Stimulated activated CD4-positive, alpha-beta T cell treated with anti-CD3 and anti-CD28 coated beads, TNF-alpha, amount 100 ng/mL, for 4 hours (primary cell): ENCODE measurements around the gene RBMS3.
"Not testable (repeated sequence)": the region's sequence is repeated elsewhere in the genome, so short reads cannot be mapped to it uniquely, and the experiment has no call there.

ENCODE experiments used
- DNase-seq, 3 experiments: peaks; one replicate each; pipeline ENCODE4 v3.0.0-alpha.2; 2020; ENCODE audit warnings: low read depth in 3 of 3

RBMS3 gene

GRCh38 chr3:29339016-29339833 lies 58.4 kb downstream of the RBMS3 start:
- no peak for DNase-seq

DNA sequence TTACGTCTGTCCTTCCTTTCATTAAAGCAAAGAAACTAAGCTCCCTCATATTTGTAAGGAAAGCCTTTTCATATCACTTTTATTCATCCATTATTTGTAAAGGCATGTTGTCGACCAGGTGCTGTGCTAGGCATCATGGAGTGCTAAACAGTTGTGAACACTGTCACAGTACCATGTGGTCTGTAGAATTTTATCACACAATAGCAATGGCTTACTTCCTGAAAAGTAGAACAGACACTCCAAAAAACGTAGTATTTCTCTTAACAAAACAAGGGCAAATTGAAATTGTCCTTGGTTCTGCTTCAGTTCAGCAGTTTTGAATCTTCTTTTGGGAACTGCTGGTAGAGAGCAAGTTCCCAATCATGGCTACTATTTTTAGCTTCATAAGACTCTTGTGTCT lies 63.3 kb downstream of the RBMS3 start:
- no peak for DNase-seq

GRCh38 chr3:29344935-29345334 lies 64.1 kb downstream of the RBMS3 start:
- no peak for DNase-seq

DNA sequence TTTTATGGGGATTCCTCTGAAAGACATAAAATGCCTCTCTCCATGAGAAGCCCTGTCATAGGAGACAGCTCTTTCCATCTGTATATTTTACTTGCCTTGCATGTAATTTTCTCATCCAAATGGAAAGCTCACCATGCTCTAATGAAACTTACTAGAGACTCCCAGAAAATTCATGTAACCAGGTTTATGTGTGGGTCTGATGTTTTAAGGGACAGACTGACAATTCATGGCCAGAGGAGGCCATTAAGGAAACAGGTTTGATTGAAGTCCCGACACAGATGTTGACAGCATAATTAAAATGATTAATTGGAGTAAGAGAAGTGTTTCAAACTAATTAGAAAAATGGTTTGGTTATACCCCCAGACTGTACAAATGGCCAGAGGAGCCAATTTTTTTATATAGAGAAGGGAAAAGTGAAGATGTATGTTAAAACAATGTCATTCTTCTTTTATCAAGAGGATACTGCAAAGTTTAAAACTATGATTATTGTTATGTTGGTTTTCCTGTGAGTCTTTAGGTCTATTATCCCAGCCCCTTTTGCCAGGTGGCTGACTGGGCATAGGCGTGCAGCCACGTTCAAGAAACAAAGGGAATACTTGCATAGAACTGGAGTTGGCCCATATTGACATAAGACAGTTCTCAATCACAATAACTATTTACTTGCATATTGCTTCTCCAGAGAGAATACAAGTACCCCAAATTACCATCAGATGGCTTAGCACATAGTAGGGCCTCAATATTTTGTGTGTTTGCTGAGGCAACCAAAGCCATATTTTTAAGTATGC lies 64.8 kb downstream of the RBMS3 start:
- no peak for DNase-seq

DNA sequence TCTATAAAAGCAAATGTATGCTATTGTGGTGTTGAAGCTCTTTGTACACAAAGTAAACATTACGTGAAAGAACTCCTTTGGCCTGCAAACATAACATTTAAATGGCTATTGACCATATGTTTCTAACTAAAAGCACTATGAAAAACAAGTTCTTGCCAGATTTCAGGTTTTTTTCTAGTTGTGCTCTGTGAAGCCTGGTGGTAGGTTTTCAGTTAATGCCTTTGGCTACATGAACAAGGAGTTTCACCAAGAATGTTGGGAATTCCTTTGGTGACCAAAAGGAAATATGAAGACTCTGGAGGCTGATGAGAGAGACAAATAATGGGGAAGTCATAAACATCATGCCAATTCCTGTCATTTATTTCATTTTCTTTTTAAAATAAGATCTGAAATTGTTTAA lies 66.0 kb downstream of the RBMS3 start:
- DNase-seq: no peak

DNA sequence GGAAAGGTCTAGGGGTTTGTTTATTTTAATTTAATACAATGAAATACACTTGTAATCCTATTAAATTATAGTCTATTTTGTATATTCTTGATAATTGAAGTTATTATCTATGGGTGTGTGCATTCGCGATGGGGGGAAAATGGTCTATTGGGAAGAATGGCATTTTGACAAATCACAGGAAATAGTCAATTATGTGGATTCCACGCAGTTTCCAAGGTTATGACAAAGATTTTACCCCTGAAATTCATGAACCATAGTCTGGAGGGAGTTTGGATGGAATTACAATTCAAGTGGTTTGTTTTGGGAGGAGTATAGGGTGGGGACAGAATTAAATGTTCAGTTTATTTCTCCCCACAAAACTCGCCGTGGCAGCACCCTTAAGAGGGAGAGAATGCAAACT lies 66.5 kb downstream of the RBMS3 start:
- no peak for DNase-seq

GRCh38 chr3:29348316-29348715 lies 67.4 kb downstream of the RBMS3 start:
- DNase-seq: no peak

GRCh38 chr3:29349049-29349448 lies 68.2 kb downstream of the RBMS3 start:
- no peak for DNase-seq

- no peak for DNase-seq
Measured at GRCh38 chr3:29353807-29354206, 72.9 kb downstream of the RBMS3 start.

DNA sequence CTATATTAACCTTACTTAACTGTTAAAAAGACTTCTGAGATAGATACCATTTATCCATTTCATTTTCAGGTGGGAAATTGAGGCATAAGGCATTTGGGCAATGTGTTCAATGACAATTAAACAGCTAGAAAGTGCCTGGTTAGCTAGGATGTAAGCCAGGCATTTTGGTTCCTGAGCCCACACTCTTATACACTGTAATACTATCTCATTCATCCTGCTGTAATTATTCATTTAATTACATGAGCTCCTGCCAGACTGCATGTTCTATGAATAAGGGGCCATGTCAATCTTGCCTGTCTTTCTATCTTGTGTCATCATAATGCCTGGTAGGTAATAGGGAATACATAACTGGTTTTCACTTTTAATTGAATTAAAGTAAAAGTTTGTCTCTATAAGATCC lies 74.0 kb downstream of the RBMS3 start:
- DNase-seq: no peak

- no peak for DNase-seq
Measured at GRCh38 chr3:29356062-29356461, 75.2 kb downstream of the RBMS3 start.

- not testable (repeated sequence) for DNase-seq
Measured at GRCh38 chr3:29360289-29360688, 79.4 kb downstream of the RBMS3 start.

DNA sequence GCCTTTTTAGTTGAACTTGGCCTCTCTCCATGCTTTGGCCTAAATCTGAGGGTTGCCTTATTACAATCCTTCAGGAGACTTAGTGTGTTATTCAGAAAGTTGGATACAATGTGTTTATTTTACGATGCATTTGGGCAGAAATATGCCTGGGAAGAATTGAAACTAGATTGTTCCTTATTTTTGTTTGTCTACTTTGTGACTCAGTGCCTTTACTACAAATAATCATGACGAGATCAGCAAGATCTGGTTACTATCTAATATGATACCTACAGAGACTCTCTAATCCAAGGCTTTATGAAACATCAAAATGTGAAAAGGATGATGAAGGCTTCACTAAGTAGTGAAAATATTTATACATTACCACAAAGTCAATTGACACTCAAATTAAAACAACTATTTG lies 82.2 kb downstream of the RBMS3 start:
- no peak for DNase-seq

- no peak for DNase-seq
Measured at GRCh38 chr3:29370021-29370420, 89.2 kb downstream of the RBMS3 start.

- DNase-seq: no peak
Measured at GRCh38 chr3:29370476-29371420, 89.9 kb downstream of the RBMS3 start.

- DNase-seq: no peak
Measured at GRCh38 chr3:29373131-29373680, 92.3 kb downstream of the RBMS3 start.

GRCh38 chr3:29374226-29374625 lies 93.4 kb downstream of the RBMS3 start:
- DNase-seq: no peak

DNA sequence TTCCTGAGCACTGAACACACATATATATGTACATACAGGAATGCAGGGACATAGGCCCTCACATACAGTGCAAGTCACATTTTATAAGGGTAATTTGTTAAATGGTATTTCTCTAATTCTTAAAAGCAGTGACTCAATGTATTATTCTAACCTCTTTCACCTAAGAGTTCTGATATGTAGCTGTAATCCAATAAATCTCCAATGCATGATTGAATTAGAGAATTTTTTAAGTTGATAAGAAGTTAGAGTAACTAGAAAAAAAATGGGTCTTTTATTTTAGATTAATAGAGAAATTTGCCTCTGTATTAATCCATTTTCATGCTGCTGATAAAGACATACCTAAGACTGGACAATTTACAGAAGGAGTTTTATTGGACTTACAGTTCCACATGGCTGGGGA lies 98.2 kb downstream of the RBMS3 start:
- no peak for DNase-seq

DNA sequence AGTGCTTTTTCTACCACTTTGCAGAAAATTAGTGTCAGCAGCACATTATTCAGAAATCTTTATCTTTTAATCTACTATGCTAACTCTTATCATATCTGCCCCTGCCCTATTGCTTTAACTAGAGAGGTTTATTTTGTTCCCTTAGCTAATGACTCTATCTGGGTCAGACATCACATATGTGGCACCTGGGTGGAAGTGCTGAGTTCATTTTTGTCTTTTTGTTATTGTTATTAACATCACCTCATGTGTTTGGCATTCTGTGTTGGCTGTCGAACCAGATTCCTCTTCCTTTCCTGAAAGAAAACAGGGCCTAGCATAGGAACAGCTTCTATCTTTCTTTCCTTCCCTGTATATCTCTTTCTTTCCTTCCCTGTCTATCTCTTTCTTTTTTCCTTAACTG lies 100.7 kb downstream of the RBMS3 start:
- DNase-seq: no peak

GRCh38 chr3:29382409-29382808 lies 101.5 kb downstream of the RBMS3 start:
- DNase-seq: no peak

- no peak for DNase-seq
Measured at GRCh38 chr3:29382845-29383244, 102.0 kb downstream of the RBMS3 start.

DNA sequence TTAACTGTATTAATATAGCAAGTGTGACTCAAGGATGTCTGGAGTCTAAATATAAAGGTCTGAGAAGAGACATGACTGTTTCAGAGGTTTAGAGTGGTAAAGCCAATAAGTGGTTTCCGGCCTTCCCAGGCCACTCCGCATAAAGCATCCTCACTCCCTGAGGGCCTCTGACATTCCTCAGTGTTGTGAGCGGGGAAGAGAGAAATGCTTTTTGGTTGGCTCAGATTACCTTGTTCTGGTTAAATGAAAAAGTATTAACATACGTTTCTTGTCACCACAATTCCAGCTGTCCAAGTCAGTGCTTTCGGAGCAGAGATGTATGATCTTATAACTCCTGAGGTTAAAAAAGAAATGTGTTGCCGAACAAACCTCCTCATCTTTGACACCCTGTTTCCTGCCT lies 103.8 kb downstream of the RBMS3 start:
- DNase-seq: no peak
